ENCODE measurements around the gene ZNFX1. TPM values are rescaled to one million over a fixed set of nuclear protein-coding genes. Genes with fewer than 3 reads are reported as not detected.

Gene ZNFX1
- total and polyA plus RNA-seq, 9 of the 15 experiments (the other 6 are each of a cell fraction or from before 2014, with no cell fraction given): 3.8 to 13.8 (median 10.3) TPM

- TF ChIP-seq ID3 (CRISPR knock-in tag; IDR thresholded peaks at IDR 0.05) (no peak), ID3 (tag; IDR thresholded peaks at IDR 0.05) (no peak; the same call in 1 of the 2 replicates), ILF3 (IDR thresholded peaks at IDR 0.05; ENCODE audit: borderline replicate concordance) (no peak), CREB3L1 (IDR thresholded peaks at IDR 0.05; ENCODE audit: borderline replicate concordance, low read depth) (no peak), RFX7 (CRISPR knock-in tag; IDR thresholded peaks at IDR 0.05) (no peak), ZNF785 (CRISPR knock-in tag; IDR thresholded peaks at IDR 0.05) (no peak), RBM22 (IDR thresholded peaks at IDR 0.05; ENCODE audit: low read depth, low read length, poor library complexity, severe bottlenecking) (no peak), ATF2 (CRISPR knock-in tag; IDR thresholded peaks at IDR 0.05) (no peak), MEIS2 (IDR thresholded peaks at IDR 0.05; ENCODE audit: partially characterized antibody) (no peak), AFF4 (CRISPR knock-in tag; IDR thresholded peaks at IDR 0.05) (peak; percentile 93; the same call in 1 of the 2 replicates), SIX5 (IDR thresholded peaks at IDR 0.05; ENCODE audit: borderline replicate concordance in 1 of 2, insufficient read depth in 1 of 2, low read depth in 1 of 2, low read length in 2 of 2) (no peak), ZBTB8A (IDR thresholded peaks at IDR 0.05; ENCODE audit: partially characterized antibody) (no peak), ZKSCAN1 (IDR thresholded peaks at IDR 0.05; ENCODE audit: low read depth, low read length) (no peak), ZNF76 (CRISPR knock-in tag; IDR thresholded peaks at IDR 0.05; ENCODE audit: borderline replicate concordance) (no peak), LARP7 (IDR thresholded peaks at IDR 0.05) (no peak), ZNF347 (CRISPR knock-in tag; IDR thresholded peaks at IDR 0.05; ENCODE audit: low read depth) (no peak), GTF2E2 (tag; IDR thresholded peaks at IDR 0.05) (peak; percentile 87), KLF1 (tag; IDR thresholded peaks at IDR 0.05) (no peak), TCF15 (CRISPR knock-in tag; IDR thresholded peaks at IDR 0.05) (no peak), SRSF9 (IDR thresholded peaks at IDR 0.05; ENCODE audit: borderline replicate concordance, low read depth, low read length) (no peak)
These were observed 1.2 kb upstream of the ZNFX1 start (continued) for GRCh38 chr20:49278818-49279676.
